Tibial artery (tissue), 4 donors: ENCODE data around the gene SYT7.

Source experiments
- DNase-seq, 2 donors: peaks; one replicate each; pipeline ENCODE4 v3.0.0-alpha.2; 2019
- H3K27ac ChIP-seq, 2 donors: fragments of 200-600 bp; sonication (generic) in 1 of 2; 1 replicate in 1 of 2; 2 replicates in 1 of 2; pipeline ENCODE4 v1.5.1; 2018 to 2019; ENCODE audit warnings: mild to moderate bottlenecking in 1 of 2
- H3K27me3 ChIP-seq, 2 donors: fragments of 200-600 bp; sonication (generic) in 1 of 2; one replicate each; pipeline versions ENCODE4 v1.5.1 to v1.6.0; 2016 to 2019
- H3K36me3 ChIP-seq, 3 donors: fragments of 200-600 bp; sonication (generic) in 2 of 3; one replicate each; pipeline ENCODE4 v1.5.1; 2016 to 2019; ENCODE audit warnings: mild to moderate bottlenecking in 2 of 3
- H3K4me1 ChIP-seq, 4 donors: fragments of 200-600 bp; sonication (generic) in 2 of 4; 1 replicate in 3 of 4; 2 replicates in 1 of 4; pipeline ENCODE4 v1.5.1; 2016 to 2019
- H3K4me3 ChIP-seq, 2 donors: fragments of 200-600 bp; sonication (generic) in 1 of 2; 1 replicate in 1 of 2; 2 replicates in 1 of 2; pipeline ENCODE4 v1.5.1; 2018 to 2019; ENCODE audit warnings: mild to moderate bottlenecking in 2 of 2
- H3K9me3 ChIP-seq, 3 donors: fragments of 200-600 bp; sonication (generic) in 1 of 3; one replicate each; pipeline ENCODE4 v1.5.1; 2016 to 2019
- intact Hi-C: fragments of 100-400 bp; cut with DNase I; formaldehyde crosslinking; loops from one replicate; pipeline ENCODE4 v1.15.0; 2023; ENCODE audit warnings: low total_unique reads
- TF ChIP-seq, protein P1 (sequence below), 2 experiments: fragments of 200-600 bp in 1 of 2; fragments of 450-650 bp in 1 of 2; IDR thresholded peaks; one replicate each; pipeline ENCODE4 v1.5.1; 2017 to 2019; ENCODE audit warnings: antibody characterized with exemption in 2 of 2, mild to moderate bottlenecking in 1 of 2, moderate library complexity in 1 of 2

The SYT7 gene

GRCh38 chr11:61607426-61607825, 26.6 kb upstream of the SYT7 start:
- H3K27ac ChIP-seq, result no peak overlapping the region
- H3K4me3 ChIP-seq, result no peak overlapping the region
- peaks cover 0 to 77% of the 10 kb centered on the region in 2 donors for H3K27me3 ChIP-seq
- no peaks in the 10 kb centered on the region for H3K36me3 ChIP-seq
- intact Hi-C loops, result no loop called here
- peaks cover 0 to 15% (median 5%) of the 10 kb centered on the region in 4 donors for H3K4me1 ChIP-seq
- no peak for DNase-seq
- H3K9me3 ChIP-seq, result no peaks in the 10 kb centered on the region
- TF ChIP-seq, protein P1, sequence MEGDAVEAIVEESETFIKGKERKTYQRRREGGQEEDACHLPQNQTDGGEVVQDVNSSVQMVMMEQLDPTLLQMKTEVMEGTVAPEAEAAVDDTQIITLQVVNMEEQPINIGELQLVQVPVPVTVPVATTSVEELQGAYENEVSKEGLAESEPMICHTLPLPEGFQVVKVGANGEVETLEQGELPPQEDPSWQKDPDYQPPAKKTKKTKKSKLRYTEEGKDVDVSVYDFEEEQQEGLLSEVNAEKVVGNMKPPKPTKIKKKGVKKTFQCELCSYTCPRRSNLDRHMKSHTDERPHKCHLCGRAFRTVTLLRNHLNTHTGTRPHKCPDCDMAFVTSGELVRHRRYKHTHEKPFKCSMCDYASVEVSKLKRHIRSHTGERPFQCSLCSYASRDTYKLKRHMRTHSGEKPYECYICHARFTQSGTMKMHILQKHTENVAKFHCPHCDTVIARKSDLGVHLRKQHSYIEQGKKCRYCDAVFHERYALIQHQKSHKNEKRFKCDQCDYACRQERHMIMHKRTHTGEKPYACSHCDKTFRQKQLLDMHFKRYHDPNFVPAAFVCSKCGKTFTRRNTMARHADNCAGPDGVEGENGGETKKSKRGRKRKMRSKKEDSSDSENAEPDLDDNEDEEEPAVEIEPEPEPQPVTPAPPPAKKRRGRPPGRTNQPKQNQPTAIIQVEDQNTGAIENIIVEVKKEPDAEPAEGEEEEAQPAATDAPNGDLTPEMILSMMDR (IDR thresholded peaks at IDR 0.05), result no peak

GRCh38 chr11:61603667-61604066, 22.8 kb upstream of the SYT7 start:
- peaks cover 0 to 21% (median 7%) of the 10 kb centered on the region in 4 donors for H3K4me1 ChIP-seq
- H3K36me3 ChIP-seq, result no peaks in the 10 kb centered on the region
- intact Hi-C loops, result no loop called here
- no peak overlapping the region for H3K4me3 ChIP-seq
- H3K9me3 ChIP-seq, result no peaks in the 10 kb centered on the region
- DNase-seq, result no peak
- H3K27ac ChIP-seq, result no peak overlapping the region
- TF ChIP-seq, protein P1 (IDR thresholded peaks at IDR 0.05), result no peak
- peaks cover 0 to 48% of the 10 kb centered on the region in 2 donors for H3K27me3 ChIP-seq

GRCh38 chr11:61602775-61603569, 22.1 kb upstream of the SYT7 start:
- peak; percentile 79 to 81 for DNase-seq
- intact Hi-C loops, result no loop called here
- H3K36me3 ChIP-seq, result no peaks in the 10 kb centered on the region
- H3K4me1 ChIP-seq, result peaks cover 0 to 21% (median 7%) of the 10 kb centered on the region in 4 donors
- H3K27ac ChIP-seq, result no peak overlapping the region
- H3K9me3 ChIP-seq, result no peaks in the 10 kb centered on the region
- TF ChIP-seq, protein P1 (IDR thresholded peaks at IDR 0.05), result no peak
- peaks cover 0 to 50% of the 10 kb centered on the region in 2 donors for H3K27me3 ChIP-seq
- H3K4me3 ChIP-seq, result no peak overlapping the region

DNA sequence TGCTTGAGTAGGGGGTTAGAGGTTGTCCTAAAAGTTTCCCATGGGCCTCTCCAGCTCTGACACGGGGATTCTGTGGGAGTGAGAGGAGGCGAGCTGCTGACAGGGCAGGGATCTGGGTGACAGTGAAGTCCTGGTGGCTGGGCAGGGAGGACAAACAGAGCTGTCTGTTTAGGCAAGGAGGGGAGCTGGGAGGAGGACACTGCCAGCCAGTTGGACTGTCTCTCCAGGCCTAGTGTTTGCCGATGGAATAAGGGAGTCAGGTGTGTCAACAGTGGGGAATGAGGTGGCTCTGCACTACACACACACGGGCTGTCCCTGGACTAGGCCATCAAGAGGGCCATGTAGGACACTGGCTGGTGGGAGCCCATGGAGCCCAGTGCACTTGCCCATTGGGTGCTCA, 20.6 kb upstream of the SYT7 start:
- Histone ChIP-seq H3K4me3 (no peak overlapping the region), H3K4me1 (peaks cover 0 to 21% (median 7%) of the 10 kb centered on the region in 4 donors), H3K36me3 (no peaks in the 10 kb centered on the region), H3K9me3 (no peaks in the 10 kb centered on the region), H3K27me3 (peaks cover 0 to 47% of the 10 kb centered on the region in 2 donors), H3K27ac (no peak overlapping the region)
- TF ChIP-seq, protein P1 (IDR thresholded peaks at IDR 0.05), result no peak
- intact Hi-C loops, result no loop called here
- DNase-seq, result no peak

DNA sequence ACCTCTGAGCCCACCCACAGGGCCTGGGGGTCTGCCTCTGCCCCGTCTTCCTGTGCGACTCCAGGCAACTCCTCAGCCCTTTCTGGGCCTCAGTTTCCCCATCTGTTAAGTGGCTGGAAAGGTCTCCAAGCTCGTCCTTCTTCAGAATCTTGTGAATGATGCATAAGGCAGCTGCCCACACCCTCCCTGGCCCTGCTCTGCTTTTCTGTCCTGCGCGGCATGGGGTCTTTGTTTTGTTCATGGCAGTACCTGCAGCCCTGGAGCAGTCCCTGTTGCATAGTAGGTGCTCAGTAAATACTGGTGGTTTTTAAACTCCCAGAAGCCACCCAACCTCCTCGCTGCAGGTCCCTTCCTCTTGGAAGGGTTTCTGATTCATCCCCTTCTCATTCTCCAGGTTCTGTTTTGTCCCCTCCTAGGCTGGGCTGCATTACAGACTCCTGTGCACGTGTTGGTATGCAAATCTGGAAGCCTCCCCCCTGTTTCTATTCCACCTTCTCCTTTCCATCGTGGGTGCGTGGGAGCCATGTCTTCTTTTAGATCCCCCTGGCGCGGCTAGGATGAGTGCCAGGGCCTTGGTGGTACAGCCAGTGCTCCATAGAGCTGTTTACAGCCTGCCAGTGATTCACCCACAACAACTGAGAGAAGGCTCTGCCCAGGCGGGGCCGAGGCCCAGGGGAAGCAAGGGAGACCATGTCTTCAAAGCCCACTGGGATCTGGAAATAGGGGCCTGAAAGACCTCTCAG, 19.3 kb upstream of the SYT7 start:
- intact Hi-C loops, result no loop called here
- Histone ChIP-seq H3K9me3 (no peaks in the 10 kb centered on the region), H3K27me3 (peaks cover 0 to 47% of the 10 kb centered on the region in 2 donors), H3K27ac (no peak overlapping the region), H3K4me3 (no peak overlapping the region), H3K36me3 (no peaks in the 10 kb centered on the region), H3K4me1 (peaks cover 0 to 22% (median 11%) of the 10 kb centered on the region in 4 donors)
- TF ChIP-seq, protein P1 (IDR thresholded peaks at IDR 0.05), result no peak
- no peak for DNase-seq
